DOHH2 (cell line): Measurements from ENCODE around the gene ETNK2.

Experiments used
- CTCF ChIP-seq: fragments of 200-600 bp; sonication (generic); IDR thresholded peaks from one replicate; pipeline ENCODE4 v1.5.1; 2014; ENCODE audit warnings: antibody characterized with exemption, mild to moderate bottlenecking, low read depth, low read length; ENCODE audit not compliant: poor library complexity, severe bottlenecking
- EZH2phosphoT487 ChIP-seq: fragments of 200-600 bp; sonication (generic); IDR thresholded peaks from 2 replicates; pipeline ENCODE4 v1.6.1; 2017; ENCODE audit warnings: borderline replicate concordance, mild to moderate bottlenecking, antibody characterized with exemption, low read length, moderate library complexity, mixed read lengths

- TF ChIP-seq CTCF, result no peak
- no peak for TF ChIP-seq EZH2phosphoT487
Observed at GRCh38 chr1:204147406-204148383, 4.1 kb downstream of the ETNK2 start.
